ENCODE measurements around the gene ATP2B1.

DNA sequence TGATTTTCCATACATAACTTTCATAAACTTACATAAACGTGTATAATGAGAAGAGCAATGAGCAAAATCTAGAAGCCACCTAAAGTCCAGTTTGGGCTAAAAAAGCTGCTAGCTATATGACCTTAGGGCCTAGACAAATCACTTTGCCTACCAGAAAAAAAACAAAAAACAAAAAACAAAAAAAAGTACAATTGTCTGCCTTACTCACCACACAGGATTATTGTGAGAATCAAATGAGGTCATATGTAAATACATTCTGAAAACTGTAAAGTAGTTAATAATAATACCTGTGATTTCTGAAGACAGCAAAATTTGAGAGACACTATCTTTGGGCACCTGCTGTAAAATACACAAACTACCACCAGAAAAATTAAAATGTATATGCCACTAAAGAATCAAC, 4.2 kb downstream of the ATP2B1 start:
- TF ChIP-seq CTCF (IDR thresholded peaks at IDR 0.05) = no peak
- no peak for TF ChIP-seq POLR2A (IDR thresholded peaks at IDR 0.05)
